GM18858 (cell line): Measurements from ENCODE around the gene PLCG2.

Experiments
- ATAC-seq: cut with Tn5 transposase; IDR thresholded peaks from one replicate; pipeline ENCODE4 v1.9.1; 2021; ENCODE audit not compliant: unreplicated experiment

The PLCG2 gene

GRCh38 chr16:81841722-81842121 lies 62.6 kb downstream of the PLCG2 start:
- ATAC-seq = peak; percentile 56

- ATAC-seq = no peak
These were observed 63.6 kb downstream of the PLCG2 start for GRCh38 chr16:81842564-81843242.

DNA sequence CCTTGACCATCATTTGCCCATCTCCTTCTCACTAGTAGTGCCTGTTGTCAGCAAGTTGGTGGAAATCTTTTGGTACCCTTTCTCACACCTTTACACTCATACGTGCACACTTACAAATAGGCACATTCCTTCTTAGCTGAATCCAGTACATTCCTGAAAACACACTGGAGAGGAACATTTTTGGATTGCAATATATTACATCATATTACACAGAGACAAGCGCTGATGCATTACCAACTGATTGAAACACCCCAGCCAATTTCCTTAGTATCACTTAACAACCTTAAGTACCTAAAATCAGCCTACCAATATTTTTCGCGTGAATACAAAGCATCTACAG lies 64.1 kb downstream of the PLCG2 start:
- ATAC-seq = no peak

- ATAC-seq = no peak
These were observed 64.6 kb downstream of the PLCG2 start for GRCh38 chr16:81843683-81844082.

DNA sequence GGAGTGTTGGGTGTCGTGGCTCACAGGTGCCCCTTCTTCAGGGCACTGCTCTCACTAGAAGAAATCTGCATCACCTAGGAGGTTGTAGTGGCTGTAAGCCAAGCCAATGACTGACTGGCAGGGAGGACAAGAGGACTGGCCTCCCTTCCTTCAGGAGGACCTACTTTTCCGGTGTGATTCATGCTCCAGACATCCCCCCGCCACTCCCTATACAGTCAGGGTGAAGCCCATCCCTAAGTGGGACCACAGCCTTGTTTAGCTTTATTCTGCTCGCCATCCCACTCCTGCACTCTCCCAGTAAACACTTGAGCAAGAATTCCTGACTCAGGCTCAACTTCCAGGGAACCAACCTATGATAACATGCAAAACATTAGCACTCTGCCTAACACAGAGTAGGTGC lies 67.0 kb downstream of the PLCG2 start:
- no peak for ATAC-seq

DNA sequence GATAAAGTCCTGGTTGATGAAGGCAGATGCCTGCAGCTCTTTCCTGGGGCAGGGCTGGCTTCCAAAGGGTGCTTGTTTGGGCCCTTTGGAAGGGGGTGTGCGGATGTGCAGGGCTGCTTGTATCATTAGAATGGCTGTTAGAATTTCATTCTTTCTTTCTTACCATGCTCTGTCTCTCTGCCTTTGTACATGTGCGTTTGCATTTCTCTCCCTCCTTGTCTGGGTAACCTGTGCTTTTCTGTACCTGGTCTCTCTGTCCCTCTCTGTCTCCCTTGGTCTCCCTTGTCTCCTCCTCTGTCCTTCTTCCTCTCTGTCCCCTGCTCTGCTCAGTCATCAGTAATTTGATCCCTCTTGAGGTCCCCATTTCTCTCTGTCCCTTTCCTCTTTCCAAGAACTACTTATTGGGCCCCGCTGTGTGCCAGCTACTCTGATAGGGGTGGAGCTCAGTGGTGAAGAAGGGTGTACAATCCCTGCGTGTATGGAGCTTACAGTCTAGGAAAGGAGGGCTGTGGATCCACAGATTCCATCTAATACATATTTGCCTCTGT lies 69.3 kb downstream of the PLCG2 start:
- no peak for ATAC-seq

GRCh38 chr16:81850197-81850944 lies 71.3 kb downstream of the PLCG2 start:
- ATAC-seq = no peak

GRCh38 chr16:81852347-81852746 lies 73.3 kb downstream of the PLCG2 start:
- ATAC-seq = no peak

DNA sequence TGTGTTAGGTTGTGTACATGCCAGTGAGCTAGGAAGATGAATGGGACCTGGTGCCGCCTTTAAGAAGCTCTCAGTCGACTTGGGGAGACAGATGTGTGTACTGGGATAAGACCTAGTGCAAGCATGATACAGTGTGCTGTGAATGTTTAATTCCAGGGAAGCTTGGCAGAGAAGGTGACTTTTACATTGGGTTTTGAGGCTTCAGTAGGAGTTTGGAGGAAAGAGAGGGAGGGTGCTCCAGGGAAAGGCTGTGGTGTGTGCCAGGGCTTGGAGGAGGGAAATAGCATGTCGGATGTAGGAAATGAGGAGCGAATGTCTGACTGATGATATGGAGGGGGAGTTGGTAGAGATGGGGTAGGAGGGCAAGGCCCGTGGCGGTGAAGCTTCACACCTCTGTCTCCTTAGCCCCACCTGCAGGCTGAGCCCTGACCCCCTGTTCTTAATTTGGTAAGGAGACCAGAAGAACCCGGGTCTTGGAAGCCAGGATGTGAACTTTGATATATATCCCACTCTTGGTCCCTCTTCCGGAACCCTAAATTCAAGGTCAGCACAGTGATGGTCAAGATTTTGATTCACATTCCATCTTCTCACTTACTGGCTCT lies 76.6 kb downstream of the PLCG2 start:
- ATAC-seq = no peak

- no peak for ATAC-seq
These were observed 81.5 kb downstream of the PLCG2 start for GRCh38 chr16:81860287-81861266.

DNA sequence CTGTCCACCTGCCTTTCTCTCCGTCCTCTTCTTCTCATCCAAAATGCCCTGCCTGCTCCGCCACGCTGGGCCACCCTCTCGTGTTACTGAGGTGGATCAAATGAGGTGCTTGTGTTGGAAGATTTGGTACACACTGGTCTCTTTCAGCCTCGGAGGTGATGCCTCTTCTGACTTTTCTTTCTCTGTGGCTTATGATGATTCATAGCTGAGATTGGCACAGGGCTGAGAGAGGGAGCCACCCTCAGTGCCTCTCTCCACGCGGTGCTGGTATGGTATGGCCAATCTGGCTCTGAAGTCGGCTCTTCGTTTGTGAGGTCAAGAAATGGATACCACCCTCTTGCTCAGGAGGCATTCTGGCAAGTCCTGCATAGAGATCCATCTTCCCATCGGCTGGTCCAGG lies 82.4 kb downstream of the PLCG2 start:
- no peak for ATAC-seq

GRCh38 chr16:81861915-81862314 lies 82.8 kb downstream of the PLCG2 start:
- ATAC-seq = no peak

GRCh38 chr16:81863630-81864352 lies 84.7 kb downstream of the PLCG2 start:
- peak; percentile 59 for ATAC-seq

DNA sequence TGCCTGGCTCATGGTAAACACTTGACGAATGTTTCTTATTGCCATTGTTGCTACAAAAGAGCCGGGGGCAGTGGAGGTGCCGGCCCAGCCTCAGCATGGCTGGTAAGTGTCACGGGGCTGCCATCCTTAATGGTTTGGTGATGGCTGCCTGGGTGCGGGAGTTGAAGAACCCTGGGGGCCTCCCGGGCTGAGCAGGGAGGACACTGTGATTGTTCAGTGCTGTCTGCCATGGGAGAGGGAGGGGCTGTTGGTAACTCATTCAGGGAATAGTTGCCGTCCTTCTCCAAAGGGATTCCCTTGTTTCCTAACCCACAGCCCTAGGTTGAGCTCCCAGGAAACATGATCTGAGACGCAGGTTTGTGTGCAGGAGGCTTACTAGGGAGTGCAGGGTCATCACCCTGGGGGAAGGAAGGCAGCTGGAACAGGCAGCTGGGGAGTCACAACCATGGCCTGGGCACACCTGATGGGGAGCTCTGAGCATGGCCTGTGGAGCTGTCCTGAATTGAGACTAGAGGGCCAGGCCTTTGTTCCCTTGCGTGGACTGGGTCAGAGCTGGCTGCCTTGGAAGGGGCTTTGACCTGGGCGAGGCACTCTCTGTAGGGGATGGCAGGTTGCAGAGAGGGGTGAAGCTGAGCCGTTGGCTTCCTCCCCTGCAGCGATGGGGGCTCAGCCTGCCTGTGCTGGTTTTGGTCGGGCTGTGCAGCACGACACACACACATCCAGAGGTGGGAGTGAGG lies 85.7 kb downstream of the PLCG2 start:
- ATAC-seq = no peak

GRCh38 chr16:81866820-81867440 lies 87.8 kb downstream of the PLCG2 start:
- ATAC-seq = no peak

DNA sequence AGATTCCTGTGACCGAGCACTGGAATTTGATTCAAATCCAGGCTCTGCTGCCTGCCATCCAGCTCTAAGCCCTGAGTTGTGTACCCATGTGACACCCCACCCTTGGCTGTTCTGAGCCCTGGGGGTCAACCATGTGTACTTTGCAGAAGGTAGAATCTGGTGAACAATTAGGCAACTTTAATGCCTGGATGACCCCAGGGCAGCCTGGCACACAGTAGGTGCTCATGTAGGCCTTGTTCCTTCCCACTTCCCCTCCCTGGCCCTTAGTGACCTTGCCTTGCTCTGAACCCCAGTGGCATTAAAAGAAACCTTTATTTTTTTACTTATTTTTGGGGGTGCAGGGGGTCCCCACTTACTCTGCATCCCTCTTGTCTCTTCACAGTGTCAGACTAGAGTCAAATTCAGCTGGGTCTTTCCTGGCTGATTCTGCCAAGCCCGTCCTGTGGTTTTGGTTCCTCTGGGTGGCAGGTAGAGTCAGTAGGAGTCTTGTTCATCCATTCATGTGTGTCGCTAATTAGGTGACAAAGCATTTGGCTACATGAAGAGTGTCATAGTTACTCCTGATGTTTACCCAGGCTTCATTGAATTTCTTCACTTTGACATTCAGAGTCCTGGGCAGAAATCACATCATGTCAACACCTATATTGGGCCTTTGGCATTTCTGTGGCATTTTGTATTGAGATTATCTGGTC lies 89.1 kb downstream of the PLCG2 start:
- ATAC-seq = no peak

GRCh38 chr16:81869326-81869725 lies 90.2 kb downstream of the PLCG2 start:
- no peak for ATAC-seq

- ATAC-seq = no peak
These were observed 94.1 kb downstream of the PLCG2 start for GRCh38 chr16:81873206-81873605.
